WTC11 (cell line): Measurements from ENCODE around the gene MRPL11. TPM values are rescaled to one million over a fixed set of nuclear protein-coding genes. Genes with fewer than 3 reads are reported as not detected.

Experiments used
- ATAC-seq: fragments of 200-7000 bp; cut with Tn5 transposase; 2 replicates; pipeline ENCODE4 v1.10.0; 2021; ENCODE audit warnings: mild to moderate bottlenecking, moderate library complexity
- CTCF ChIA-PET: fragments of 300-600 bp; sonication (Branson Sonifier 250); formaldehyde crosslinking; loops from one replicate; lab custom pipeline; 2021; ENCODE audit warnings: antibody characterized with exemption; lab: Charles Lee
- POLR2A ChIA-PET: fragments of 350-600 bp; sonication (Branson Sonifier 250); formaldehyde crosslinking; loops from one replicate; lab custom pipeline; 2021; ENCODE audit warnings: antibody characterized with exemption; lab: Charles Lee
- DNase-seq: peaks from one replicate; pipeline ENCODE4 v3.0.0; 2021; ENCODE audit warnings: low spot score
- H3K27ac Mint-ChIP-seq: 2 replicates; pipeline ENCODE4 v1.8.0; 2021; ENCODE audit warnings: mixed read lengths
- H3K27me3 Mint-ChIP-seq: 2 replicates; pipeline ENCODE4 v1.8.0; 2021; ENCODE audit warnings: low read depth, mild to moderate bottlenecking, moderate library complexity, mixed read lengths
- H3K36me3 Mint-ChIP-seq: 2 replicates; pipeline ENCODE4 v1.8.0; 2021; ENCODE audit warnings: mixed read lengths
- H3K4me1 Mint-ChIP-seq: 2 replicates; pipeline ENCODE4 v1.8.0; 2022; ENCODE audit warnings: mixed read lengths
- H3K4me3 Mint-ChIP-seq: 2 replicates; pipeline ENCODE4 v1.8.0; 2021; ENCODE audit warnings: mild to moderate bottlenecking, moderate library complexity, mixed read lengths
- H3K9me3 Mint-ChIP-seq: 2 replicates; pipeline ENCODE4 v1.8.0; 2021; ENCODE audit warnings: mixed read lengths
- AFF4 ChIP-seq: sonication (generic); formaldehyde crosslinking; IDR thresholded peaks from 2 replicates; pipeline ENCODE4 v1.8.1; 2023; ENCODE audit warnings: mild to moderate bottlenecking, missing genetic modification reagents, borderline replicate concordance
- MXD4 ChIP-seq: fragments of 250-450 bp; sonication (Bioruptor Pico); IDR thresholded peaks from 2 replicates; pipeline ENCODE4 v1.8.0; 2021; ENCODE audit warnings: mild to moderate bottlenecking, moderate library complexity, borderline replicate concordance
- PREB ChIP-seq: sonication (generic); formaldehyde crosslinking; IDR thresholded peaks from 2 replicates; pipeline ENCODE4 v1.8.1; 2022; ENCODE audit warnings: mild to moderate bottlenecking, missing genetic modification reagents, moderate library complexity, borderline replicate concordance
- SMAD3 ChIP-seq: sonication (generic); formaldehyde crosslinking; IDR thresholded peaks from 2 replicates; pipeline ENCODE4 v1.8.0; 2022; ENCODE audit warnings: missing genetic modification reagents, mild to moderate bottlenecking, borderline replicate concordance
- TEAD1 ChIP-seq: sonication (generic); formaldehyde crosslinking; IDR thresholded peaks from 2 replicates; pipeline ENCODE4 v1.8.0; 2022; ENCODE audit warnings: mild to moderate bottlenecking, missing genetic modification reagents
- TP53 ChIP-seq: sonication (generic); formaldehyde crosslinking; IDR thresholded peaks from 2 replicates; pipeline ENCODE4 v1.8.1; 2023; ENCODE audit warnings: mild to moderate bottlenecking, missing genetic modification reagents
- ZNF121 ChIP-seq: sonication (generic); formaldehyde crosslinking; IDR thresholded peaks from 2 replicates; pipeline ENCODE4 v1.8.0; 2023; ENCODE audit warnings: missing genetic modification reagents
- ZNF416 ChIP-seq: fragments of 250-450 bp; sonication (Bioruptor Pico); IDR thresholded peaks from 2 replicates; pipeline ENCODE4 v1.9.0; 2021; ENCODE audit warnings: mild to moderate bottlenecking, inconsistent platforms
- total RNA-seq: library from RNA; stranded (reverse); gene quantifications from 3 replicates; pipeline ENCODE4 v1.2.3, GENCODE V29; 2021
- TF ChIP-seq, protein P1 (sequence below): sonication (generic); formaldehyde crosslinking; IDR thresholded peaks from 2 replicates; pipeline ENCODE4 v1.8.0; 2022; ENCODE audit warnings: missing genetic modification reagents
- TF ChIP-seq, protein P2 (sequence below): sonication (generic); formaldehyde crosslinking; IDR thresholded peaks from 2 replicates; pipeline ENCODE4 v1.8.0; 2023; ENCODE audit warnings: missing genetic modification reagents
- TF ChIP-seq, protein P3 (sequence below): sonication (generic); formaldehyde crosslinking; IDR thresholded peaks from 2 replicates; pipeline ENCODE4 v1.8.0; 2022; ENCODE audit warnings: mild to moderate bottlenecking, missing genetic modification reagents
- TF ChIP-seq, protein P4 (sequence below): sonication (generic); formaldehyde crosslinking; IDR thresholded peaks from 2 replicates; pipeline ENCODE4 v1.8.1; 2022; ENCODE audit warnings: mild to moderate bottlenecking, moderate library complexity, missing genetic modification reagents

Gene MRPL11
- total RNA-seq, 1 experiment from 2014 or later = 137 TPM

DNA sequence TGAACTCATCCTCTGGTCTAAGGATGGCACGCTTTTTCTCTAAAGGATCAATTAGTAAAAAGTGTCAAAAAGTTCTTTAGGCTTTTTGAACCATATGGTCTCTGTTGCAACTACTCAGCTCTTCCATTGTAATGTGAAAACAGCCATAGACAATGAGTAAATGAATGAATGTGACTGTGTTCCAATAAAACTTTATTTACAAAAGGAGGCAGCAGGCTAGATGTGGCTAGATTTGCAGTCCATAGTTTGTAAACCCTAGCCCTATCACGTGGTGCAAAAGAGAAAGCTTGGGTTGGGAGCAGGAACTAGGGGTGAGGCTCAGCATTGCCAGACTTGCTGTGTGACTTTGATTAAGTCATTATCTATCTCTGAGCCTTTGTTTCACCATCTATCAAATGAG lies 23.2 kb downstream of the MRPL11 start:
- Mint-ChIP-seq H3K27me3 (peaks cover 33% of the 10 kb centered on the region), H3K36me3 (no peaks in the 10 kb centered on the region), H3K9me3 (no peaks in the 10 kb centered on the region), H3K4me3 (no peak overlapping the region), H3K4me1 (peaks cover 51% of the 10 kb centered on the region), H3K27ac (no peak overlapping the region)
- TF ChIP-seq PREB (CRISPR knock-in tag) = no peak
- TF ChIP-seq ZNF121 (CRISPR knock-in tag) = no peak
- TF ChIP-seq ZNF416 (CRISPR knock-in tag) = no peak
- TF ChIP-seq TEAD1 (CRISPR knock-in tag) = no peak
- TF ChIP-seq, protein P1, sequence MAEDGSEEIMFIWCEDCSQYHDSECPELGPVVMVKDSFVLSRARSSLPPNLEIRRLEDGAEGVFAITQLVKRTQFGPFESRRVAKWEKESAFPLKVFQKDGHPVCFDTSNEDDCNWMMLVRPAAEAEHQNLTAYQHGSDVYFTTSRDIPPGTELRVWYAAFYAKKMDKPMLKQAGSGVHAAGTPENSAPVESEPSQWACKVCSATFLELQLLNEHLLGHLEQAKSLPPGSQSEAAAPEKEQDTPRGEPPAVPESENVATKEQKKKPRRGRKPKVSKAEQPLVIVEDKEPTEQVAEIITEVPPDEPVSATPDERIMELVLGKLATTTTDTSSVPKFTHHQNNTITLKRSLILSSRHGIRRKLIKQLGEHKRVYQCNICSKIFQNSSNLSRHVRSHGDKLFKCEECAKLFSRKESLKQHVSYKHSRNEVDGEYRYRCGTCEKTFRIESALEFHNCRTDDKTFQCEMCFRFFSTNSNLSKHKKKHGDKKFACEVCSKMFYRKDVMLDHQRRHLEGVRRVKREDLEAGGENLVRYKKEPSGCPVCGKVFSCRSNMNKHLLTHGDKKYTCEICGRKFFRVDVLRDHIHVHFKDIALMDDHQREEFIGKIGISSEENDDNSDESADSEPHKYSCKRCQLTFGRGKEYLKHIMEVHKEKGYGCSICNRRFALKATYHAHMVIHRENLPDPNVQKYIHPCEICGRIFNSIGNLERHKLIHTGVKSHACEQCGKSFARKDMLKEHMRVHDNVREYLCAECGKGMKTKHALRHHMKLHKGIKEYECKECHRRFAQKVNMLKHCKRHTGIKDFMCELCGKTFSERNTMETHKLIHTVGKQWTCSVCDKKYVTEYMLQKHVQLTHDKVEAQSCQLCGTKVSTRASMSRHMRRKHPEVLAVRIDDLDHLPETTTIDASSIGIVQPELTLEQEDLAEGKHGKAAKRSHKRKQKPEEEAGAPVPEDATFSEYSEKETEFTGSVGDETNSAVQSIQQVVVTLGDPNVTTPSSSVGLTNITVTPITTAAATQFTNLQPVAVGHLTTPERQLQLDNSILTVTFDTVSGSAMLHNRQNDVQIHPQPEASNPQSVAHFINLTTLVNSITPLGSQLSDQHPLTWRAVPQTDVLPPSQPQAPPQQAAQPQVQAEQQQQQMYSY (CRISPR knock-in tag) = no peak
- no peak for TF ChIP-seq SMAD3 (CRISPR knock-in tag)
- TF ChIP-seq, protein P2, sequence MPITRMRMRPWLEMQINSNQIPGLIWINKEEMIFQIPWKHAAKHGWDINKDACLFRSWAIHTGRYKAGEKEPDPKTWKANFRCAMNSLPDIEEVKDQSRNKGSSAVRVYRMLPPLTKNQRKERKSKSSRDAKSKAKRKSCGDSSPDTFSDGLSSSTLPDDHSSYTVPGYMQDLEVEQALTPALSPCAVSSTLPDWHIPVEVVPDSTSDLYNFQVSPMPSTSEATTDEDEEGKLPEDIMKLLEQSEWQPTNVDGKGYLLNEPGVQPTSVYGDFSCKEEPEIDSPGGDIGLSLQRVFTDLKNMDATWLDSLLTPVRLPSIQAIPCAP (CRISPR knock-in tag) = no peak
- no peak for TF ChIP-seq TP53 (CRISPR knock-in tag)
- no peak for TF ChIP-seq AFF4 (CRISPR knock-in tag)
- TF ChIP-seq, protein P3, sequence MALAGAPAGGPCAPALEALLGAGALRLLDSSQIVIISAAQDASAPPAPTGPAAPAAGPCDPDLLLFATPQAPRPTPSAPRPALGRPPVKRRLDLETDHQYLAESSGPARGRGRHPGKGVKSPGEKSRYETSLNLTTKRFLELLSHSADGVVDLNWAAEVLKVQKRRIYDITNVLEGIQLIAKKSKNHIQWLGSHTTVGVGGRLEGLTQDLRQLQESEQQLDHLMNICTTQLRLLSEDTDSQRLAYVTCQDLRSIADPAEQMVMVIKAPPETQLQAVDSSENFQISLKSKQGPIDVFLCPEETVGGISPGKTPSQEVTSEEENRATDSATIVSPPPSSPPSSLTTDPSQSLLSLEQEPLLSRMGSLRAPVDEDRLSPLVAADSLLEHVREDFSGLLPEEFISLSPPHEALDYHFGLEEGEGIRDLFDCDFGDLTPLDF (CRISPR knock-in tag) = no peak
- TF ChIP-seq, protein P4, sequence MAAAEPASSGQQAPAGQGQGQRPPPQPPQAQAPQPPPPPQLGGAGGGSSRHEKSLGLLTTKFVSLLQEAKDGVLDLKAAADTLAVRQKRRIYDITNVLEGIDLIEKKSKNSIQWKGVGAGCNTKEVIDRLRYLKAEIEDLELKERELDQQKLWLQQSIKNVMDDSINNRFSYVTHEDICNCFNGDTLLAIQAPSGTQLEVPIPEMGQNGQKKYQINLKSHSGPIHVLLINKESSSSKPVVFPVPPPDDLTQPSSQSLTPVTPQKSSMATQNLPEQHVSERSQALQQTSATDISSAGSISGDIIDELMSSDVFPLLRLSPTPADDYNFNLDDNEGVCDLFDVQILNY = no peak
- TF ChIP-seq MXD4 = no peak
- no peak for DNase-seq
- no peak for ATAC-seq
- POLR2A ChIA-PET = interaction anchor here (1.4 to 1.8 kb wide), 2 partner anchors 65 to 262 kb away, joined by 5 read pairs; partner anchors contain the start of genes DPP3 and RBM4B
- CTCF ChIA-PET = interaction anchor here (1.8 to 2.1 kb wide), 4 partner anchors 27 to 263 kb away, joined by 8 to 11 read pairs (median 10); partner anchors contain the start of gene RBM4B
